Measurements from ENCODE around the gene ELOVL5. TPM values are rescaled to one million over a fixed set of nuclear protein-coding genes. Genes with fewer than 3 reads are reported as not detected.
"Not testable (repeated sequence)": the region's sequence is repeated elsewhere in the genome, so short reads cannot be mapped to it uniquely, and the experiment has no call there.

ELOVL5 gene
- total and polyA plus RNA-seq, 4 donors: 22.1 to 77.8 (median 57.8) TPM

GRCh38 chr6:53306819-53307347, 41.9 kb downstream of the ELOVL5 start (continued):
- TF ChIP-seq ZBTB33 (IDR thresholded peaks at IDR 0.05) (peak; percentile 38), MAX (IDR thresholded peaks at IDR 0.05) (peak; percentile 71), RAD21 (IDR thresholded peaks at IDR 0.05) (peak; percentile 51 to 52), HNF4G (IDR thresholded peaks at IDR 0.05) (peak; percentile 81), EGR1 (IDR thresholded peaks at IDR 0.05; ENCODE audit: low read depth in 2 of 2) (peak in 1 of 2 donors; percentile 61), FOXA2 (IDR thresholded peaks at IDR 0.05) (peak; percentile 42), JUND (IDR thresholded peaks at IDR 0.05) (peak; percentile 86 to 89), GABPA (IDR thresholded peaks at IDR 0.05 in 1 of 2, conservative IDR thresholded peaks at IDR 0.05 in 1 of 2) (no peak), ATF3 (IDR thresholded peaks at IDR 0.05) (peak; percentile 71)

GRCh38 chr6:53306217-53306616, 42.5 kb downstream of the ELOVL5 start:
- not testable (repeated sequence) for H3K36me3 ChIP-seq (ENCODE audit: control insufficient read depth in 4 of 4, insufficient read depth in 3 of 4, low read depth in 1 of 4, low read length in 3 of 4); DNase-seq (ENCODE audit: low spot score); H3K9me3 ChIP-seq (ENCODE audit: control insufficient read depth in 4 of 4, low read length in 3 of 4); H3K27me3 ChIP-seq (ENCODE audit: control insufficient read depth in 4 of 4, insufficient read depth in 4 of 4, low read length in 3 of 4); H3K4me3 ChIP-seq (ENCODE audit: low read depth in 1 of 3, low read length in 3 of 3); H3K9ac ChIP-seq (ENCODE audit: low read depth in 1 of 2, low read length in 2 of 2)
- 87% methylated on average over 1 of the region's 1 CpG for WGBS
- Histone ChIP-seq H3K4me1 (ENCODE audit: control insufficient read depth in 4 of 4, insufficient read depth in 4 of 4, low read length in 3 of 4) (peaks cover 10 to 68% (median 57%) of the 10 kb centered on the region in 4 donors), H3K27ac (ENCODE audit: low read depth in 1 of 2, low read length in 2 of 2) (peak overlapping the region; percentile 52 to 65)

GRCh38 chr6:53305506-53306005, 43.2 kb downstream of the ELOVL5 start:
- 90% methylated on average over 37 of the region's 37 CpGs for WGBS

GRCh38 chr6:53304953-53305352, 43.8 kb downstream of the ELOVL5 start:
- H3K4me3 ChIP-seq (ENCODE audit: low read depth in 1 of 3, low read length in 3 of 3); DNase-seq (ENCODE audit: low spot score); H3K27me3 ChIP-seq (ENCODE audit: control insufficient read depth in 4 of 4, insufficient read depth in 4 of 4, low read length in 3 of 4); H3K9ac ChIP-seq (ENCODE audit: low read depth in 1 of 2, low read length in 2 of 2); H3K36me3 ChIP-seq (ENCODE audit: control insufficient read depth in 4 of 4, insufficient read depth in 3 of 4, low read depth in 1 of 4, low read length in 3 of 4); H3K27ac ChIP-seq (ENCODE audit: low read depth in 1 of 2, low read length in 2 of 2); H3K9me3 ChIP-seq (ENCODE audit: control insufficient read depth in 4 of 4, low read length in 3 of 4): not testable (repeated sequence)
- WGBS: 96% methylated on average over 24 of the region's 32 CpGs
- peaks cover 18 to 69% (median 66%) of the 10 kb centered on the region in 4 donors for H3K4me1 ChIP-seq (ENCODE audit: control insufficient read depth in 4 of 4, insufficient read depth in 4 of 4, low read length in 3 of 4)

More at GRCh38 chr6:53305506-53306005, 43.2 kb downstream of the ELOVL5 start:
- peaks cover 16 to 68% (median 62%) of the 10 kb centered on the region in 4 donors for H3K4me1 ChIP-seq (ENCODE audit: control insufficient read depth in 4 of 4, insufficient read depth in 4 of 4, low read length in 3 of 4)
- H3K27me3 ChIP-seq (ENCODE audit: control insufficient read depth in 4 of 4, insufficient read depth in 4 of 4, low read length in 3 of 4); DNase-seq (ENCODE audit: low spot score); H3K9me3 ChIP-seq (ENCODE audit: control insufficient read depth in 4 of 4, low read length in 3 of 4); H3K36me3 ChIP-seq (ENCODE audit: control insufficient read depth in 4 of 4, insufficient read depth in 3 of 4, low read depth in 1 of 4, low read length in 3 of 4); H3K27ac ChIP-seq (ENCODE audit: low read depth in 1 of 2, low read length in 2 of 2); H3K9ac ChIP-seq (ENCODE audit: low read depth in 1 of 2, low read length in 2 of 2); H3K4me3 ChIP-seq (ENCODE audit: low read depth in 1 of 3, low read length in 3 of 3): not testable (repeated sequence)
